ENCODE data around the gene CAMTA1.

CAMTA1 gene

DNA sequence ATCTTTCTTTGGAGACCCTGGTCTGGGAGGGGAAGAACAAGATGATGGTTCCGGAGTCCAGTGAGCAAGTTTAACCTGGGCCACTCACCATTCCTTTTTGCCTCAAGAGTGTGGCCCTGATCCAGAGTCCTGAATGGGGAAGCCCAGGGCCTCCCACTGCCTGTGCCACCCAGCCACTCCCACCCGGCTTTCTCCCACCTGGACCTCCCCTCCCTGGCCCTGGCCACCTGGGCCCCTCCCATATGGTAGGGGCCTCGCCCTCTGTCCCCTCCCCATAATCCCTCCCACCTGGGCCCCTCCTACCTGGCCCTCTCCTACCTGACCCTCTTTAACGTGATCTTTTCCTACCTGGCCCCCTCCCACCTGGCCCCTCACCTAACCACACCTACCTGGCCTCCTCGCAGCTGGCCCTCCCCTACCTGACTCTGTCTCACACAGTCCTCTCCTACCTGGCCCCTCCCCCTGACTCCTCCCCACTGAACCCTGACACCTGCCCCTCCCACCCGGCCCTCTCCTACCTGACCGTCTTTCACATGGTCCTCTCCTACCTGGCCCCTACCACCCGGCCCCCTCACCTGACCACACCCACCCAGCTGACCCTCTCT, 765.1 kb downstream of the CAMTA1 start:
- TF ChIP-seq, protein P1, sequence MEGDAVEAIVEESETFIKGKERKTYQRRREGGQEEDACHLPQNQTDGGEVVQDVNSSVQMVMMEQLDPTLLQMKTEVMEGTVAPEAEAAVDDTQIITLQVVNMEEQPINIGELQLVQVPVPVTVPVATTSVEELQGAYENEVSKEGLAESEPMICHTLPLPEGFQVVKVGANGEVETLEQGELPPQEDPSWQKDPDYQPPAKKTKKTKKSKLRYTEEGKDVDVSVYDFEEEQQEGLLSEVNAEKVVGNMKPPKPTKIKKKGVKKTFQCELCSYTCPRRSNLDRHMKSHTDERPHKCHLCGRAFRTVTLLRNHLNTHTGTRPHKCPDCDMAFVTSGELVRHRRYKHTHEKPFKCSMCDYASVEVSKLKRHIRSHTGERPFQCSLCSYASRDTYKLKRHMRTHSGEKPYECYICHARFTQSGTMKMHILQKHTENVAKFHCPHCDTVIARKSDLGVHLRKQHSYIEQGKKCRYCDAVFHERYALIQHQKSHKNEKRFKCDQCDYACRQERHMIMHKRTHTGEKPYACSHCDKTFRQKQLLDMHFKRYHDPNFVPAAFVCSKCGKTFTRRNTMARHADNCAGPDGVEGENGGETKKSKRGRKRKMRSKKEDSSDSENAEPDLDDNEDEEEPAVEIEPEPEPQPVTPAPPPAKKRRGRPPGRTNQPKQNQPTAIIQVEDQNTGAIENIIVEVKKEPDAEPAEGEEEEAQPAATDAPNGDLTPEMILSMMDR (conservative IDR thresholded peaks at IDR 0.05; ENCODE audit: low read depth) = no peak
- ChIA-PET CTCF (interaction anchor here (0.6 kb wide), 1 partner anchor 88 kb away, joined by 3 read pairs; no protein-coding TSS in a partner anchor), POLR2A (ENCODE audit: low non-redundant PET) (interaction anchor here (1.0 kb wide), 1 partner anchor 22 kb away, joined by 4 read pairs; no protein-coding TSS in a partner anchor)
- DNase-seq (ENCODE audit: low spot score) = no peak
- H3K27ac ChIP-seq = peak overlapping the region; percentile 97

DNA sequence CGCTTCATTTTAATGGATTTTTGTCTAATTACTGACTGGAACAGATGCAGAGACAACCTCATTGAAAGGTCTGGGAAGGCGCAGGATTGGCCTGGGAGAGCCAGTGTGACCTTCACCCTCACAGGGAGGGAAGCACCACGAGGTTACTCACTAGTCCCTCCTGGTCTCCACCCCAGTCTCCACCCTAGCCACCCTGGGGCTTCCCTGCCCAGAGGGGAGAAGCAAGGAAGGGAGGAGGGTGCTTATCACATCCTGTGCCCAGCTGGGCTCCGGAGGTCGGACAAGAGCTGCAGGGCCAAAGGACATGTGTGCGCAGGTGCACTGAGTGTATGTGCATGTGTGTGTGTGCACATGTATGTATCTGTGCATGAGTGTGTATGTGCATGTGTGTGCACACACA, 765.7 kb downstream of the CAMTA1 start:
- TF ChIP-seq, protein P1 (conservative IDR thresholded peaks at IDR 0.05; ENCODE audit: low read depth) = no peak
- CTCF ChIA-PET = interaction anchor here (0.6 kb wide), 1 partner anchor 87 kb away, joined by 3 read pairs; no protein-coding TSS in a partner anchor
- DNase-seq (ENCODE audit: low spot score) = no peak
- POLR2A ChIA-PET (ENCODE audit: low non-redundant PET) = no interaction called here
- peak overlapping the region; percentile 97 for H3K27ac ChIP-seq

DNA sequence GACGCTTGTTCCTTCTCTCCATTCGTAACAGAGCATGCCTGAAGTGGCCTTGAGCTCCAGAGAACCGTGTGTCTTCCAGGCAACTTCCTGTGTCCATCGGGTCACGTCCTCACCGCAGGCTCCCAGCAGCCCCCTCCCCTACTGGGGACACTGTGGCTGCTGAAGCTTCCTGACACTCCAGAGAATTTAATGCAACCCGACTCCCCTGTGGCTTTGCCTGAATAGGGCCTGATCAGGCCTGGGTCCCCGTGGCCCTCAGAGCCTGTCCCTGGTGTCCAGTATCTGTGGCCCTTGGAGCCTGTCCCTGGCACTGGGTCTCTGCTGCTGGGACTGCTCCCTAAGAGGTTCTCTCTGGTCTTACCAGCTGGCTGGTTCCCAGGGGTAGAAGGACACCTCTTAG, 766.2 kb downstream of the CAMTA1 start:
- peak overlapping the region; percentile 97 for H3K27ac ChIP-seq
- DNase-seq (ENCODE audit: low spot score) = no peak
- ChIA-PET CTCF (no interaction called here), POLR2A (ENCODE audit: low non-redundant PET) (no interaction called here)
- TF ChIP-seq, protein P1 (conservative IDR thresholded peaks at IDR 0.05; ENCODE audit: low read depth) = no peak

DNA sequence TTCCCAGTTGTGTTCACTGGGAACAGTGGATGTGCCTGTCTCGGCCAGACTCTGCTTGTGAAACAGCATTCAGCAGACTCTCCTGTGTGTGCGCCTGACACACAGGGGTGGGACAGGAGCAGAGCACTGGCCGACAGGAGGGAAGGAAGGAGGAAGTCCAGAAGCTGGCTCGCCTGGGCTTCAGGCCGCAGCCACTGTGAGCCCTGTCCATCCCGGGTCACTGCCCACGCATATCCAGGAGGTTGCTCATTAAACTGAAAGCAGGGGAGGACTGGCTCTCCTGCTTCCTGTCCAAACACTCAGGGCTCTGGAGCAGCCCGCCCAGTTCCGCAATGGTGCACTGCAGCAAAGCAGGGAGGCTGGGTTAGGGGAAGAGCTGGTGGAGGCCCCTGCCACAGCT, 767.1 kb downstream of the CAMTA1 start:
- ChIA-PET POLR2A (ENCODE audit: low non-redundant PET) (no interaction called here), CTCF (no interaction called here)
- TF ChIP-seq, protein P1 (conservative IDR thresholded peaks at IDR 0.05; ENCODE audit: low read depth) = no peak
- no peak overlapping the region for H3K27ac ChIP-seq
- DNase-seq (ENCODE audit: low spot score) = no peak

DNA sequence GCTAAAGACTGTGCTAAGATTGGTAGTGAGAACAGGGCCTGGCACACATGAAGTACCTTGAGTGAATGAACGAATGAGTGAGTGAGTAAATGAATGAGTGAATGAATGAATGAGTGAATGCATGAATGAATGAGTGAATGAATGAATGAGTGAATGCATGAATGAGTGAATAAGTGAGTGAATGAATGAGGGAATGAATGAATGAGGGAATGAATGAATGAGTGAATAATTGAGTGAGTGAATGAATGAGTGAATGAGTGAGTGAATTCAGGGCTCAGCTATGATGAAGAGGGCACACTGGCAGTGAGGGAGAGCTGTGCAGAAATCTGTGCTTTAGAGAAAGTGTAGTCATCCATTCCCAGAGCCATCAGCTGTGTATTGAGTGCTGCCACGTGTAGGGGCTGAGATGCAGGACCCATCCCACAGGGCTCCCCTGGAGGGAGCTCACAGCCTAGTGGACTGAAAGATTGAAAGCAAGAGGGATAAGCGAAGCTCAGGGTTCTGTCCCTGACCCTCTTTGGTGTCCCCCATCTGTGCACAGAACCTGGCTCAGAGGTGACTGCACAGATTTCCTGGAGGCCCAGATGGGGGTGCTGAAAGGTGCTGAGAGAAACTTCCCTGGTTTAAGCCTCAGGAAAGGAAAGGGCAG, 767.9 kb downstream of the CAMTA1 start:
- TF ChIP-seq, protein P1 (conservative IDR thresholded peaks at IDR 0.05; ENCODE audit: low read depth) = no peak
- DNase-seq (ENCODE audit: low spot score) = no peak
- no peak overlapping the region for H3K27ac ChIP-seq
- ChIA-PET CTCF (interaction anchor here (0.6 to 0.9 kb wide), 2 partner anchors 94 to 613 kb away, joined by 4 read pairs; no protein-coding TSS in a partner anchor), POLR2A (ENCODE audit: low non-redundant PET) (no interaction called here)

DNA sequence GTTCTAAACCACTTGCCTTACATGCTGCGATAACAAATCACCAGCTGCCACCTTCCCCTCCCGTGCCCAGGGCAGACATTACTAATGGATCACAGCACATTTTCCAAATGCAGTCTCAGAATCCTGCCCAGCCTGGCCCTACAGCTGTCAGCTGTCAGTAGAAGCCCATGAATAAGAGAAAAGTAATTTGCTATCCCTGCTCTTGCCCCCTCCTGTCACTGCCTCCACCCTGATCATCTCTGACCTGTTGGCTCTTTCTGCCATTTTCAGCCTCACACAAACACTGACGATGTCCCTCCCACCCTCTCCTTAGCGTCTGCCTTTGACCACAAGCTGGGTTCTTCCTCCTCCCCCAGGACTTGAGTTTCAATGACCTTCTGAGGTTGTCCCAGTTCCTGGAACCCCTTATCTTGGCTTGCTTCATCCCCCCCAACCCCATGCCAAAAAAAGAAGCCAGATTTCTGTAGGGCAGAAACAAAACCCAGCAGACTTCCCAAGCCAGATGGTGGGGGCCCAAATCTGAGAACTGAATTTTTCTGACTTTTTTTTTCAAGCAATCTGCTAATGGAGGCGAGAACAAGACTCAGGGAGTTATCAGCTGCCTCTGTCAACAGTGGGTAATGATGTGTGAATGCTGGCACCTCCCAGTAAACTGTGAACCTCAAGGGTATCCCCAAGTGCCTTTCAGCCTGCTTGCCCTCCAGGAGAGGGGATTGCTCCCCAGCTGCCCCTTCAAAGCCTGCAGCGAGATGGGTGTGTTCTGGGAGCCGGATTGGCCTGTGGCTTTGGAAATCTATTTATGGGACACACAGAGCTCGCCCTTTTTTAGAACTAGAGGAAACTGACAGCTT, 769.4 kb downstream of the CAMTA1 start:
- DNase-seq (ENCODE audit: low spot score) = no peak
- POLR2A ChIA-PET (ENCODE audit: low non-redundant PET) = no interaction called here
- CTCF ChIA-PET = interaction anchor here (0.6 kb wide), 1 partner anchor 95 kb away, joined by 3 read pairs; no protein-coding TSS in a partner anchor
- TF ChIP-seq, protein P1 (conservative IDR thresholded peaks at IDR 0.05; ENCODE audit: low read depth) = no peak
- no peak overlapping the region for H3K27ac ChIP-seq
